H9 (cell line): ENCODE measurements around the gene RNF113B. TPM values are rescaled to one million over a fixed set of nuclear protein-coding genes. Genes with fewer than 3 reads are reported as not detected.

ENCODE experiments used
- DNase-seq: peaks from one replicate; pipeline ENCODE4 v3.0.0-alpha.2; 2017
- H2AFZ ChIP-seq: one replicate; pipeline ENCODE4 v1.6.1; 2013; ENCODE audit warnings: mild to moderate bottlenecking, low read length, control low read depth, moderate library complexity
- H2AK5ac ChIP-seq: 2 replicates; pipeline ENCODE4 v1.6.1; 2013; ENCODE audit warnings: low read length, control low read depth, mixed read lengths; ENCODE audit not compliant: insufficient read length
- H2BK120ac ChIP-seq: one replicate; pipeline ENCODE4 v1.6.1; 2013; ENCODE audit warnings: low read depth, mild to moderate bottlenecking, low read length, control low read depth, inconsistent platforms; ENCODE audit not compliant: poor library complexity, severe bottlenecking
- H2BK12ac ChIP-seq: 2 replicates; pipeline ENCODE4 v1.6.1; 2013; ENCODE audit warnings: low read length, control low read depth, mixed read lengths, low read depth; ENCODE audit not compliant: insufficient read length
- H2BK15ac ChIP-seq: 2 replicates; pipeline ENCODE4 v1.6.1; 2013; ENCODE audit warnings: low read depth, low read length, control low read depth
- H2BK20ac ChIP-seq: one replicate; pipeline ENCODE4 v1.6.1; 2013; ENCODE audit warnings: low read depth, mild to moderate bottlenecking, low read length, control low read depth, inconsistent platforms; ENCODE audit not compliant: poor library complexity, severe bottlenecking
- H2BK5ac ChIP-seq: 2 replicates; pipeline ENCODE4 v1.6.1; 2013; ENCODE audit warnings: low read length, control low read depth, mixed read lengths; ENCODE audit not compliant: insufficient read length
- H3K14ac ChIP-seq: 2 replicates; pipeline ENCODE4 v1.6.1; 2013; ENCODE audit warnings: low read length, control low read depth; ENCODE audit not compliant: insufficient read depth
- H3K18ac ChIP-seq: 2 replicates; pipeline ENCODE4 v1.6.1; 2013; ENCODE audit warnings: low read depth, mild to moderate bottlenecking, mixed read lengths, low read length, control low read depth; ENCODE audit not compliant: insufficient read length
- H3K23ac ChIP-seq: 2 replicates; pipeline ENCODE4 v1.6.1; 2013; ENCODE audit warnings: low read length, control low read depth, mixed read lengths, low read depth; ENCODE audit not compliant: insufficient read length
- H3K23me2 ChIP-seq: 2 replicates; pipeline ENCODE4 v1.6.1; 2013; ENCODE audit warnings: low read depth, mild to moderate bottlenecking, mixed read lengths, low read length, control low read depth; ENCODE audit not compliant: insufficient read length, poor library complexity, severe bottlenecking
- H3K27ac ChIP-seq: 2 replicates; pipeline ENCODE4 v1.5.1; 2013; ENCODE audit warnings: low read length, control low read depth, mixed read lengths, low read depth; ENCODE audit not compliant: insufficient read length
- H3K27me3 ChIP-seq: 2 replicates; pipeline ENCODE4 v1.6.1; 2013; ENCODE audit warnings: low read length, control low read depth, inconsistent platforms; ENCODE audit not compliant: insufficient read depth
- H3K4ac ChIP-seq: 2 replicates; pipeline ENCODE4 v1.6.1; 2013; ENCODE audit warnings: low read depth, mild to moderate bottlenecking, control low read depth, inconsistent platforms, low read length, moderate library complexity
- H3K4me1 ChIP-seq: 2 replicates; pipeline ENCODE4 v1.6.1; 2013; ENCODE audit warnings: low read length, control low read depth, inconsistent platforms; ENCODE audit not compliant: insufficient read depth
- H3K4me2 ChIP-seq: 2 replicates; pipeline ENCODE4 v1.6.1; 2013; ENCODE audit warnings: low read length, control low read depth, mixed read lengths; ENCODE audit not compliant: insufficient read length, insufficient read depth
- H3K56ac ChIP-seq: 2 replicates; pipeline ENCODE4 v1.6.1; 2013; ENCODE audit warnings: low read depth, mild to moderate bottlenecking, mixed read lengths, low read length, control low read depth; ENCODE audit not compliant: insufficient read length
- H3K79me1 ChIP-seq: 2 replicates; pipeline ENCODE4 v1.6.1; 2013; ENCODE audit warnings: low read depth, mild to moderate bottlenecking, moderate library complexity, low read length, control low read depth, inconsistent platforms; ENCODE audit not compliant: insufficient read depth, poor library complexity, severe bottlenecking
- H3K79me2 ChIP-seq: 2 replicates; pipeline ENCODE4 v1.6.1; 2013; ENCODE audit warnings: low read length, control low read depth, inconsistent platforms; ENCODE audit not compliant: insufficient read depth
- H3K9ac ChIP-seq: 2 replicates; pipeline ENCODE4 v1.6.1; 2013; ENCODE audit warnings: low read length, control low read depth, mixed read lengths; ENCODE audit not compliant: insufficient read length; ENCODE audit errors: extremely low read depth
- H3K9me3 ChIP-seq: one replicate; pipeline ENCODE4 v1.6.1; 2013; ENCODE audit warnings: low read depth, low read length, inconsistent platforms; ENCODE audit not compliant: control insufficient read depth
- H3T11ph ChIP-seq: one replicate; pipeline ENCODE4 v1.6.1; 2013; ENCODE audit warnings: mild to moderate bottlenecking, low read length, control low read depth, inconsistent platforms
- H4K20me1 ChIP-seq: one replicate; pipeline ENCODE4 v1.6.1; 2013; ENCODE audit not compliant: control insufficient read depth, insufficient read length, insufficient read depth
- H4K5ac ChIP-seq: 2 replicates; pipeline ENCODE4 v1.6.1; 2013; ENCODE audit warnings: low read depth, mild to moderate bottlenecking, mixed read lengths, low read length, control low read depth; ENCODE audit not compliant: insufficient read length
- H4K8ac ChIP-seq: replicated peaks from 2 replicates; pipeline ENCODE4 v1.6.1; 2013; ENCODE audit warnings: low read length, control low read depth, mixed read lengths, low read depth; ENCODE audit not compliant: insufficient read length
- H4K91ac ChIP-seq: 2 replicates; pipeline ENCODE4 v1.6.1; 2013; ENCODE audit warnings: low read depth, mild to moderate bottlenecking, moderate library complexity, mixed read lengths, low read length, control low read depth; ENCODE audit not compliant: insufficient read length
- H3K27ac Mint-ChIP-seq, 3 experiments: 2 replicates in 2 of 3; 3 replicates in 1 of 3; pipeline ENCODE4 v1.8.0; 2020 to 2021; ENCODE audit warnings: mixed read lengths in 3 of 3, mild to moderate bottlenecking in 1 of 3, moderate library complexity in 1 of 3
- H3K27me3 Mint-ChIP-seq: 2 replicates; pipeline ENCODE4 v1.8.0; 2021; ENCODE audit warnings: low read depth, mild to moderate bottlenecking, moderate library complexity, mixed read lengths
- H3K36me3 Mint-ChIP-seq, 3 experiments: 2 replicates in 2 of 3; 3 replicates in 1 of 3; pipeline ENCODE4 v1.8.0; 2020 to 2021; ENCODE audit warnings: low read depth in 3 of 3, mixed read lengths in 3 of 3; ENCODE audit not compliant: insufficient read depth in 1 of 3
- H3K4me1 Mint-ChIP-seq, 2 experiments: 2 replicates each; pipeline ENCODE4 v1.8.0; 2020; ENCODE audit warnings: mixed read lengths in 2 of 2
- H3K4me3 Mint-ChIP-seq, 2 experiments: 2 replicates in 1 of 2; 3 replicates in 1 of 2; pipeline ENCODE4 v1.8.0; 2020 to 2021; ENCODE audit warnings: mild to moderate bottlenecking in 2 of 2, mixed read lengths in 2 of 2, moderate library complexity in 1 of 2
- H3K9me3 Mint-ChIP-seq, 2 experiments: 2 replicates in 1 of 2; 3 replicates in 1 of 2; pipeline ENCODE4 v1.8.0; 2020; ENCODE audit warnings: mild to moderate bottlenecking in 2 of 2, mixed read lengths in 2 of 2, moderate library complexity in 1 of 2
- CTCF ChIP-seq: fragments of 200-600 bp; sonication (generic); conservative IDR thresholded peaks from 3 replicates; pipeline ENCODE4 v1.8.0; 2021; ENCODE audit warnings: antibody characterized with exemption, mild to moderate bottlenecking
- WGBS: extraction: QIAGEN DNeasy Blood & Tissue Kit; methylation state at CpG from one replicate; pipeline ENCODE4 v1.1.7; 2013; ENCODE audit warnings: missing lambda C conversion rate, low lambda C conversion rate, mixed read lengths; ENCODE audit not compliant: insufficient read length; ENCODE audit errors: extremely low coverage; 5-methylcytosine and 5-hydroxymethylcytosine counted together
- total RNA-seq: library from RNA; stranded (reverse); gene quantifications from 2 replicates; pipeline ENCODE4 v1.2.1, GENCODE V29; 2021

Gene RNF113B
- total RNA-seq, 1 experiment from 2014 or later: not detected

GRCh38 chr13:98226496-98226895 lies 49.4 kb upstream of the RNF113B start:
- no peak overlapping the region for H3K27ac ChIP-seq
- no peaks in the 10 kb centered on the region for H3K9me3 ChIP-seq
- no peak overlapping the region for H2BK120ac ChIP-seq
- no peak overlapping the region for H4K91ac ChIP-seq
- no peak overlapping the region for H4K5ac ChIP-seq
- no peak overlapping the region for H4K8ac ChIP-seq
- Mint-ChIP-seq H3K4me1 (peaks cover 0 to 2% of the 10 kb centered on the region in 2 experiments; a peak in 1 of 4 replicates), H3K27me3 (no peaks in the 10 kb centered on the region), H3K36me3 (peaks cover 36 to 43% (median 37%) of the 10 kb centered on the region in 3 experiments), H3K4me3 (no peak overlapping the region), H3K9me3 (peaks cover 11 to 27% of the 10 kb centered on the region in 2 experiments; a peak in 4 of 5 replicates), H3K27ac (no peak overlapping the region; a peak in 1 of 7 replicates)
- WGBS: no CpG with 5 or more reads among the region's 5 CpGs
- H2AK5ac ChIP-seq: no peak overlapping the region
- H3K14ac ChIP-seq: no peak overlapping the region
- peaks cover 2% of the 10 kb centered on the region for H3K79me1 ChIP-seq
- H3K56ac ChIP-seq: no peak overlapping the region
- H3K79me2 ChIP-seq: no peaks in the 10 kb centered on the region; the same call in 1 of the 2 replicates
- no peak for TF ChIP-seq CTCF
- no peak overlapping the region for H2AFZ ChIP-seq
- H3T11ph ChIP-seq: no peak overlapping the region
- no peak overlapping the region for H2BK15ac ChIP-seq
- no peak overlapping the region for H3K4ac ChIP-seq
- H3K18ac ChIP-seq: no peak overlapping the region
- H3K23ac ChIP-seq: no peak overlapping the region
- no peak overlapping the region for H3K9ac ChIP-seq
- no peaks in the 10 kb centered on the region for H4K20me1 ChIP-seq
- no peak overlapping the region for H3K4me2 ChIP-seq
- no peak overlapping the region for H2BK20ac ChIP-seq
- H3K4me1 ChIP-seq: no peaks in the 10 kb centered on the region
- no peak overlapping the region for H2BK12ac ChIP-seq
- no peaks in the 10 kb centered on the region for H3K23me2 ChIP-seq
- no peak for DNase-seq
- H2BK5ac ChIP-seq: no peak overlapping the region
- H3K27me3 ChIP-seq: no peaks in the 10 kb centered on the region
